ENCODE results near the gene PRPF6.
A peak's percentile ranks its signal among the peaks of the same experiment; 100 is the strongest.

The PRPF6 gene

GRCh38 chr20:63947638-63948456 lies 33.1 kb upstream of the PRPF6 start:
- no peak for DNase-seq (ENCODE audit: low read depth)
- no peak overlapping the region for H3K4me3 ChIP-seq (ENCODE audit: low read length)
- TF ChIP-seq, protein P1, sequence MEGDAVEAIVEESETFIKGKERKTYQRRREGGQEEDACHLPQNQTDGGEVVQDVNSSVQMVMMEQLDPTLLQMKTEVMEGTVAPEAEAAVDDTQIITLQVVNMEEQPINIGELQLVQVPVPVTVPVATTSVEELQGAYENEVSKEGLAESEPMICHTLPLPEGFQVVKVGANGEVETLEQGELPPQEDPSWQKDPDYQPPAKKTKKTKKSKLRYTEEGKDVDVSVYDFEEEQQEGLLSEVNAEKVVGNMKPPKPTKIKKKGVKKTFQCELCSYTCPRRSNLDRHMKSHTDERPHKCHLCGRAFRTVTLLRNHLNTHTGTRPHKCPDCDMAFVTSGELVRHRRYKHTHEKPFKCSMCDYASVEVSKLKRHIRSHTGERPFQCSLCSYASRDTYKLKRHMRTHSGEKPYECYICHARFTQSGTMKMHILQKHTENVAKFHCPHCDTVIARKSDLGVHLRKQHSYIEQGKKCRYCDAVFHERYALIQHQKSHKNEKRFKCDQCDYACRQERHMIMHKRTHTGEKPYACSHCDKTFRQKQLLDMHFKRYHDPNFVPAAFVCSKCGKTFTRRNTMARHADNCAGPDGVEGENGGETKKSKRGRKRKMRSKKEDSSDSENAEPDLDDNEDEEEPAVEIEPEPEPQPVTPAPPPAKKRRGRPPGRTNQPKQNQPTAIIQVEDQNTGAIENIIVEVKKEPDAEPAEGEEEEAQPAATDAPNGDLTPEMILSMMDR (conservative IDR thresholded peaks at IDR 0.05; ENCODE audit: low read length) = no peak

GRCh38 chr20:63950701-63951397 lies 30.1 kb upstream of the PRPF6 start:
- no peak for DNase-seq (ENCODE audit: low read depth)
- no peak overlapping the region for H3K4me3 ChIP-seq (ENCODE audit: low read length)
- TF ChIP-seq, protein P1 (conservative IDR thresholded peaks at IDR 0.05; ENCODE audit: low read length) = no peak

- TF ChIP-seq, protein P1 (conservative IDR thresholded peaks at IDR 0.05; ENCODE audit: low read length) = no peak
- H3K4me3 ChIP-seq (ENCODE audit: low read length) = no peak overlapping the region
- DNase-seq (ENCODE audit: low read depth) = no peak
These were observed 29.3 kb upstream of the PRPF6 start for GRCh38 chr20:63951398-63952209.

- no peak overlapping the region for H3K4me3 ChIP-seq (ENCODE audit: low read length)
- TF ChIP-seq, protein P1 (conservative IDR thresholded peaks at IDR 0.05; ENCODE audit: low read length) = no peak
- no peak for DNase-seq (ENCODE audit: low read depth)
These were observed 28.8 kb upstream of the PRPF6 start for GRCh38 chr20:63952210-63952535.

DNA sequence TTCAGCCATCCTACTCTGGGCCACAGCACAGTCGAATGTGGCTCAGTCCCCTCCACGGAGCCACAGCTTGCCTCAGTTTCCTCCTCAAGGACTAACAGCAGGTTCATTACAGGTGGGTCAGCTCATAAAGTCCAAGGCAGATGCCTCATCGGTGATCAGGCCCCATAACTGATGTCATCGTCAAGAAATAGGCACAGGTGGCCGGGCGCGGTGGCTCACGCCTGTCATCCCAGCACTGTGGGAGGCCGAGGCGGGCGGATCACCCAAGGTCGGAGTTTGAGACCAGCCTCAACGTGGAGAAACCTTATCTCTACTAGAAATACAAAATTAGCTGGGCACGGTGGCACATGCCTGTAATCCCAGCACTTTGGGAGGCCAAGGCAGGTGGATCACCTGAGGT lies 28.2 kb upstream of the PRPF6 start:
- no peak for DNase-seq (ENCODE audit: low read depth)
- H3K4me3 ChIP-seq (ENCODE audit: low read length) = no peak overlapping the region
- TF ChIP-seq, protein P1 (conservative IDR thresholded peaks at IDR 0.05; ENCODE audit: low read length) = no peak

GRCh38 chr20:63953764-63954429 lies 27.0 kb upstream of the PRPF6 start:
- TF ChIP-seq, protein P1 (conservative IDR thresholded peaks at IDR 0.05; ENCODE audit: low read length) = no peak
- H3K4me3 ChIP-seq (ENCODE audit: low read length) = peak overlapping the region; percentile 82
- DNase-seq (ENCODE audit: low read depth) = no peak
